ENCODE results near the gene NPM1.

NPM1 gene

GRCh38 chr5:171433352-171433698, 45.7 kb downstream of the NPM1 start:
- in situ Hi-C loops (cut with MboI; ENCODE audit: low sequenced_read_pairs, unreplicated experiment): no loop called here
- DNase-seq (ENCODE audit: low spot score): no peak
- TF ChIP-seq CTCF (IDR thresholded peaks at IDR 0.05; ENCODE audit: borderline replicate concordance, control extremely low read depth, extremely low read depth, insufficient read depth, missing control alignments): no peak

- in situ Hi-C loops (cut with MboI; ENCODE audit: low sequenced_read_pairs, unreplicated experiment): no loop called here
- no peak for TF ChIP-seq CTCF (IDR thresholded peaks at IDR 0.05; ENCODE audit: borderline replicate concordance, control extremely low read depth, extremely low read depth, insufficient read depth, missing control alignments)
- DNase-seq (ENCODE audit: low spot score): no peak
Measured at GRCh38 chr5:171433982-171434676, 46.5 kb downstream of the NPM1 start.

- in situ Hi-C loops (cut with MboI; ENCODE audit: low sequenced_read_pairs, unreplicated experiment): no loop called here
- no peak for TF ChIP-seq CTCF (IDR thresholded peaks at IDR 0.05; ENCODE audit: borderline replicate concordance, control extremely low read depth, extremely low read depth, insufficient read depth, missing control alignments)
- no peak for DNase-seq (ENCODE audit: low spot score)
Measured at GRCh38 chr5:171434874-171435273, 47.2 kb downstream of the NPM1 start.

GRCh38 chr5:171435908-171436307, 48.3 kb downstream of the NPM1 start:
- no peak for TF ChIP-seq CTCF (IDR thresholded peaks at IDR 0.05; ENCODE audit: borderline replicate concordance, control extremely low read depth, extremely low read depth, insufficient read depth, missing control alignments)
- DNase-seq (ENCODE audit: low spot score): no peak
- in situ Hi-C loops (cut with MboI; ENCODE audit: low sequenced_read_pairs, unreplicated experiment): no loop called here

- in situ Hi-C loops (cut with MboI; ENCODE audit: low sequenced_read_pairs, unreplicated experiment): no loop called here
Measured at GRCh38 chr5:171436804-171437285, 49.2 kb downstream of the NPM1 start.

GRCh38 chr5:171437286-171437821, 49.7 kb downstream of the NPM1 start:
- in situ Hi-C loops (cut with MboI; ENCODE audit: low sequenced_read_pairs, unreplicated experiment): no loop called here
- DNase-seq (ENCODE audit: low spot score): no peak
- TF ChIP-seq CTCF (IDR thresholded peaks at IDR 0.05; ENCODE audit: borderline replicate concordance, control extremely low read depth, extremely low read depth, insufficient read depth, missing control alignments): no peak

More at GRCh38 chr5:171436804-171437285, 49.2 kb downstream of the NPM1 start:
- no peak for DNase-seq (ENCODE audit: low spot score)
- no peak for TF ChIP-seq CTCF (IDR thresholded peaks at IDR 0.05; ENCODE audit: borderline replicate concordance, control extremely low read depth, extremely low read depth, insufficient read depth, missing control alignments)

Measured in GM13976 (cell line).